H9 (cell line): ENCODE results near the gene SCFD2. TPM values are rescaled to one million over a fixed set of nuclear protein-coding genes. Genes with fewer than 3 reads are reported as not detected.

Experiments
- DNase-seq: peaks from one replicate; pipeline ENCODE4 v3.0.0-alpha.2; 2017
- H2AFZ ChIP-seq: one replicate; pipeline ENCODE4 v1.6.1; 2013; ENCODE audit warnings: mild to moderate bottlenecking, low read length, control low read depth, moderate library complexity
- H2AK5ac ChIP-seq: 2 replicates; pipeline ENCODE4 v1.6.1; 2013; ENCODE audit warnings: low read length, control low read depth, mixed read lengths; ENCODE audit not compliant: insufficient read length
- H2BK120ac ChIP-seq: one replicate; pipeline ENCODE4 v1.6.1; 2013; ENCODE audit warnings: low read depth, mild to moderate bottlenecking, low read length, control low read depth, inconsistent platforms; ENCODE audit not compliant: poor library complexity, severe bottlenecking
- H2BK12ac ChIP-seq: 2 replicates; pipeline ENCODE4 v1.6.1; 2013; ENCODE audit warnings: low read length, control low read depth, mixed read lengths, low read depth; ENCODE audit not compliant: insufficient read length
- H2BK15ac ChIP-seq: 2 replicates; pipeline ENCODE4 v1.6.1; 2013; ENCODE audit warnings: low read depth, low read length, control low read depth
- H2BK20ac ChIP-seq: one replicate; pipeline ENCODE4 v1.6.1; 2013; ENCODE audit warnings: low read depth, mild to moderate bottlenecking, low read length, control low read depth, inconsistent platforms; ENCODE audit not compliant: poor library complexity, severe bottlenecking
- H2BK5ac ChIP-seq: 2 replicates; pipeline ENCODE4 v1.6.1; 2013; ENCODE audit warnings: low read length, control low read depth, mixed read lengths; ENCODE audit not compliant: insufficient read length
- H3K14ac ChIP-seq: 2 replicates; pipeline ENCODE4 v1.6.1; 2013; ENCODE audit warnings: low read length, control low read depth; ENCODE audit not compliant: insufficient read depth
- H3K18ac ChIP-seq: 2 replicates; pipeline ENCODE4 v1.6.1; 2013; ENCODE audit warnings: low read depth, mild to moderate bottlenecking, mixed read lengths, low read length, control low read depth; ENCODE audit not compliant: insufficient read length
- H3K23ac ChIP-seq: 2 replicates; pipeline ENCODE4 v1.6.1; 2013; ENCODE audit warnings: low read length, control low read depth, mixed read lengths, low read depth; ENCODE audit not compliant: insufficient read length
- H3K23me2 ChIP-seq: 2 replicates; pipeline ENCODE4 v1.6.1; 2013; ENCODE audit warnings: low read depth, mild to moderate bottlenecking, mixed read lengths, low read length, control low read depth; ENCODE audit not compliant: insufficient read length, poor library complexity, severe bottlenecking
- H3K27ac ChIP-seq: 2 replicates; pipeline ENCODE4 v1.5.1; 2013; ENCODE audit warnings: low read length, control low read depth, mixed read lengths, low read depth; ENCODE audit not compliant: insufficient read length
- H3K27me3 ChIP-seq: 2 replicates; pipeline ENCODE4 v1.6.1; 2013; ENCODE audit warnings: low read length, control low read depth, inconsistent platforms; ENCODE audit not compliant: insufficient read depth
- H3K4ac ChIP-seq: 2 replicates; pipeline ENCODE4 v1.6.1; 2013; ENCODE audit warnings: low read depth, mild to moderate bottlenecking, control low read depth, inconsistent platforms, low read length, moderate library complexity
- H3K4me1 ChIP-seq: 2 replicates; pipeline ENCODE4 v1.6.1; 2013; ENCODE audit warnings: low read length, control low read depth, inconsistent platforms; ENCODE audit not compliant: insufficient read depth
- H3K4me2 ChIP-seq: 2 replicates; pipeline ENCODE4 v1.6.1; 2013; ENCODE audit warnings: low read length, control low read depth, mixed read lengths; ENCODE audit not compliant: insufficient read length, insufficient read depth
- H3K56ac ChIP-seq: 2 replicates; pipeline ENCODE4 v1.6.1; 2013; ENCODE audit warnings: low read depth, mild to moderate bottlenecking, mixed read lengths, low read length, control low read depth; ENCODE audit not compliant: insufficient read length
- H3K79me1 ChIP-seq: 2 replicates; pipeline ENCODE4 v1.6.1; 2013; ENCODE audit warnings: low read depth, mild to moderate bottlenecking, moderate library complexity, low read length, control low read depth, inconsistent platforms; ENCODE audit not compliant: insufficient read depth, poor library complexity, severe bottlenecking
- H3K79me2 ChIP-seq: 2 replicates; pipeline ENCODE4 v1.6.1; 2013; ENCODE audit warnings: low read length, control low read depth, inconsistent platforms; ENCODE audit not compliant: insufficient read depth
- H3K9ac ChIP-seq: 2 replicates; pipeline ENCODE4 v1.6.1; 2013; ENCODE audit warnings: low read length, control low read depth, mixed read lengths; ENCODE audit not compliant: insufficient read length; ENCODE audit errors: extremely low read depth
- H3K9me3 ChIP-seq: one replicate; pipeline ENCODE4 v1.6.1; 2013; ENCODE audit warnings: low read depth, low read length, inconsistent platforms; ENCODE audit not compliant: control insufficient read depth
- H3T11ph ChIP-seq: one replicate; pipeline ENCODE4 v1.6.1; 2013; ENCODE audit warnings: mild to moderate bottlenecking, low read length, control low read depth, inconsistent platforms
- H4K20me1 ChIP-seq: one replicate; pipeline ENCODE4 v1.6.1; 2013; ENCODE audit not compliant: control insufficient read depth, insufficient read length, insufficient read depth
- H4K5ac ChIP-seq: 2 replicates; pipeline ENCODE4 v1.6.1; 2013; ENCODE audit warnings: low read depth, mild to moderate bottlenecking, mixed read lengths, low read length, control low read depth; ENCODE audit not compliant: insufficient read length
- H4K8ac ChIP-seq: replicated peaks from 2 replicates; pipeline ENCODE4 v1.6.1; 2013; ENCODE audit warnings: low read length, control low read depth, mixed read lengths, low read depth; ENCODE audit not compliant: insufficient read length
- H4K91ac ChIP-seq: 2 replicates; pipeline ENCODE4 v1.6.1; 2013; ENCODE audit warnings: low read depth, mild to moderate bottlenecking, moderate library complexity, mixed read lengths, low read length, control low read depth; ENCODE audit not compliant: insufficient read length
- H3K27ac Mint-ChIP-seq, 3 experiments: 2 replicates in 2 of 3; 3 replicates in 1 of 3; pipeline ENCODE4 v1.8.0; 2020 to 2021; ENCODE audit warnings: mixed read lengths in 3 of 3, mild to moderate bottlenecking in 1 of 3, moderate library complexity in 1 of 3
- H3K27me3 Mint-ChIP-seq: 2 replicates; pipeline ENCODE4 v1.8.0; 2021; ENCODE audit warnings: low read depth, mild to moderate bottlenecking, moderate library complexity, mixed read lengths
- H3K36me3 Mint-ChIP-seq, 3 experiments: 2 replicates in 2 of 3; 3 replicates in 1 of 3; pipeline ENCODE4 v1.8.0; 2020 to 2021; ENCODE audit warnings: low read depth in 3 of 3, mixed read lengths in 3 of 3; ENCODE audit not compliant: insufficient read depth in 1 of 3
- H3K4me1 Mint-ChIP-seq, 2 experiments: 2 replicates each; pipeline ENCODE4 v1.8.0; 2020; ENCODE audit warnings: mixed read lengths in 2 of 2
- H3K4me3 Mint-ChIP-seq, 2 experiments: 2 replicates in 1 of 2; 3 replicates in 1 of 2; pipeline ENCODE4 v1.8.0; 2020 to 2021; ENCODE audit warnings: mild to moderate bottlenecking in 2 of 2, mixed read lengths in 2 of 2, moderate library complexity in 1 of 2
- H3K9me3 Mint-ChIP-seq, 2 experiments: 2 replicates in 1 of 2; 3 replicates in 1 of 2; pipeline ENCODE4 v1.8.0; 2020; ENCODE audit warnings: mild to moderate bottlenecking in 2 of 2, mixed read lengths in 2 of 2, moderate library complexity in 1 of 2
- WGBS: extraction: QIAGEN DNeasy Blood & Tissue Kit; methylation state at CpG from one replicate; pipeline ENCODE4 v1.1.7; 2013; ENCODE audit warnings: missing lambda C conversion rate, low lambda C conversion rate, mixed read lengths; ENCODE audit not compliant: insufficient read length; ENCODE audit errors: extremely low coverage; 5-methylcytosine and 5-hydroxymethylcytosine counted together
- total RNA-seq: library from RNA; stranded (reverse); gene quantifications from 2 replicates; pipeline ENCODE4 v1.2.1, GENCODE V29; 2021
- TF ChIP-seq, protein P1 (sequence below): fragments of 200-600 bp; sonication (generic); conservative IDR thresholded peaks from 3 replicates; pipeline ENCODE4 v1.8.0; 2021; ENCODE audit warnings: antibody characterized with exemption, mild to moderate bottlenecking

Gene SCFD2
- total RNA-seq, 1 experiment from 2014 or later: 10.1 TPM

- Histone ChIP-seq H3K4me2 (no peak overlapping the region), H3K27me3 (no peaks in the 10 kb centered on the region), H4K8ac (no peak overlapping the region), H3K9me3 (no peaks in the 10 kb centered on the region), H2BK20ac (no peak overlapping the region), H2BK15ac (no peak overlapping the region), H2BK12ac (no peak overlapping the region), H3K4me1 (peaks cover 6% of the 10 kb centered on the region; the same call in 1 of the 2 replicates), H3K56ac (no peak overlapping the region), H2AFZ (no peak overlapping the region), H4K20me1 (no peaks in the 10 kb centered on the region), H4K5ac (no peak overlapping the region), H3K79me2 (no peaks in the 10 kb centered on the region), H3K4ac (no peak overlapping the region), H3K9ac (no peak overlapping the region), H3K23me2 (no peaks in the 10 kb centered on the region), H3K27ac (no peak overlapping the region), H2BK120ac (no peak overlapping the region), H3K79me1 (no peaks in the 10 kb centered on the region), H2BK5ac (no peak overlapping the region), H3K14ac (no peak overlapping the region), H3K18ac (no peak overlapping the region), H3T11ph (no peak overlapping the region), H3K23ac (no peak overlapping the region), H2AK5ac (no peak overlapping the region), H4K91ac (no peak overlapping the region)
- H3K36me3 Mint-ChIP-seq: no peaks in the 10 kb centered on the region; a peak in 3 of 7 replicates
- no peak overlapping the region for H3K4me3 Mint-ChIP-seq
- no peaks in the 10 kb centered on the region; a peak in 1 of 5 replicates for H3K9me3 Mint-ChIP-seq
- H3K27me3 Mint-ChIP-seq: no peaks in the 10 kb centered on the region; the same call in none of the 2 replicates
- H3K27ac Mint-ChIP-seq: no peak overlapping the region
- DNase-seq: no peak
- no CpG with 5 or more reads among the region's 4 CpGs for WGBS
- TF ChIP-seq, protein P1, sequence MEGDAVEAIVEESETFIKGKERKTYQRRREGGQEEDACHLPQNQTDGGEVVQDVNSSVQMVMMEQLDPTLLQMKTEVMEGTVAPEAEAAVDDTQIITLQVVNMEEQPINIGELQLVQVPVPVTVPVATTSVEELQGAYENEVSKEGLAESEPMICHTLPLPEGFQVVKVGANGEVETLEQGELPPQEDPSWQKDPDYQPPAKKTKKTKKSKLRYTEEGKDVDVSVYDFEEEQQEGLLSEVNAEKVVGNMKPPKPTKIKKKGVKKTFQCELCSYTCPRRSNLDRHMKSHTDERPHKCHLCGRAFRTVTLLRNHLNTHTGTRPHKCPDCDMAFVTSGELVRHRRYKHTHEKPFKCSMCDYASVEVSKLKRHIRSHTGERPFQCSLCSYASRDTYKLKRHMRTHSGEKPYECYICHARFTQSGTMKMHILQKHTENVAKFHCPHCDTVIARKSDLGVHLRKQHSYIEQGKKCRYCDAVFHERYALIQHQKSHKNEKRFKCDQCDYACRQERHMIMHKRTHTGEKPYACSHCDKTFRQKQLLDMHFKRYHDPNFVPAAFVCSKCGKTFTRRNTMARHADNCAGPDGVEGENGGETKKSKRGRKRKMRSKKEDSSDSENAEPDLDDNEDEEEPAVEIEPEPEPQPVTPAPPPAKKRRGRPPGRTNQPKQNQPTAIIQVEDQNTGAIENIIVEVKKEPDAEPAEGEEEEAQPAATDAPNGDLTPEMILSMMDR: no peak
- peaks cover 13 to 18% of the 10 kb centered on the region in 2 experiments for H3K4me1 Mint-ChIP-seq
Measured at GRCh38 chr4:52935317-52935716, 430.5 kb downstream of the SCFD2 start.
